Central memory CD4-positive, alpha-beta T cell (primary cell): ENCODE data around the gene CDH10.

Experiments
- DNase-seq: peaks from one replicate; pipeline ENCODE4 v3.0.0; 2022

The CDH10 gene

DNA sequence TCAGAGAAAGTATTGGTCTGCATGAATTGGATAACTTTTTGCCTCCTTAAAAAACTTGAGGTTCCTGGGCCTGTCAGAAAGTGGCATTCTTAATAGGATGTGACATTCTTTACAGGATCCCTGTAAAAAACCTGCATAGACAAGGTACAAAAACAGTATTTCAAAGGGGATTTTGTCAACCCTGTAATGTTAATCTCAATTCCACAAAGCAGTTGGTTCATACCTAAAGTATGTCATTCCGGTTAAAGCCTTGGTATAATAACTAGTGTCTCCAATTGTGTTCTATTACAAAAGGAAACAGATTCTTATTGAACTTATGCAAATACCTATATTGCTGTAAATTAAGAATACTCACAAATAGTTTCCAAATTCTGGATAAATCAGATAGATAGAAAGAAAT is 169.7 kb downstream of the CDH10 start:
- no peak for DNase-seq

DNA sequence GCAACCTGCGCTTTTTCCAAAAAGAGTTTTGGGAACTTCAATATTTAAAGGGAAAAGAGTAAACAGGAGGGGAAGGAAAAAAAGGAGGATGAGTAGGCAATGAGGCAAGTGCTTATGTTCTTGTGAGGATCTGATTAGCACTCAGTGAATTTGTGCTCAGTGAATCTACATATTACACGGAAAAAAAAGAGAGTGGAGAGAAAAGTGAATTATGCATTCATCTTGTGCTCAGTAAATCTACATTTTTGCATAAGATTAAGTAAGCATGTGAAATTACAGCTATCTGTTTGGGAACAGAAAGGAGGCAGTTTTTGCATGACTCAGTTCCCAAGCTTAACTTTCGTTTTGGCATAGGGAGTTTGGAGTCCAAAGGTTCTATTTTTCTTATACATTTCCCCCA is 170.1 kb downstream of the CDH10 start:
- DNase-seq, result no peak

DNA sequence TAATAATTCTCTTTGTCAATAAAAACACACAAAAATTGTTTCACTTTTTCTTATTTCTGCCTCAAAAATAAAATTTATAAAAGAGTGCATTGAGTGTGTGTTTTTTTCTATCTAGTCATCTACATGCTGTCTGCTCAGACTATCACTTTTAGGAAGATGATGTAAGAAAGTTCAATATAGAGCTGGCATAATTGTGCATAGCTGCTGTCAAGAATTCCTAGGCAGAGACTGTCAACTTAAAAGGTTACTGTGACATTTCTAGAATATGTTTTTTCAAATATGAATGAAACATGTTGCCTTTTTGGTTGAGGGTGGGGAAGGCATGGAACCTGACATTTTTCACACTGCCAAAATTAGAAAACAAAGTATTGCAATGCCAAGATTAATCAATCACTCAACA is 172.3 kb downstream of the CDH10 start:
- no peak for DNase-seq

DNA sequence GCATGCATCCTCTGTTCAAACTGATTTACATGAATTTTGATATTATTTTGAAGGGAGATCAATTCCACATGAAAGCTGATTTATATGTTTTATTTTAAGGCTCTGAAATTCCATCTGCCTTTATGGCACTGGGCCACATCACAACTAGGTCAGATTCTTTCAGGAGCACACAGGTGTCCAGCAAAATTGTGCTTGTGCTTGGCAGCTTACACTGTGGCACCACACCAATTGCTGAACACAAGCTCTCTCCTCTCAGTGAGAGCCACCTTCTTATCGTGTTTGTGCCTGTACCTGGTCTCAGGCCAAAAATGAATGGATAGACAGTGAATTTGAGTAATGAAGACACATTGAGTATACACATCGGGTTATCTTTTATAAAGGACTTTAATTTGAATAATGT is 200.4 kb downstream of the CDH10 start:
- no peak for DNase-seq

DNA sequence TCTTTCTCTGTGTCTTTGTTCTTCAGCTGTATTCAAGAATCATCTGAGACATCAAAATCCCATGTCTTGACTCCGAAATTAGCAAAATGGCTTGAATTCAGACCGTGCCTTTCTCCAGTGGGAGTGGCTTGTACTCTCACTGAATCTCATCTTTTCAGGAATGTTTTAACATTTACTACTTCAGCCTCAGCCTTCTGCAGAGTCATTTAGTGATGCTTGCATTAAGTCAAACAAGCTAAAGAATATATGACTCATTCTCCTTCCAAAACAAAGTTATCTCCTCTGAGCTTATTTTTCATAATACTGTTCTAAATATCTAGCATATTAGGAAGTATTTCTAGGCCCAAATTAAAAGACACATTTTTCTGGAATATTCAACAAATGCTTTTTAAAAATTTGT is 205.3 kb downstream of the CDH10 start:
- DNase-seq, result no peak
